ENCODE results near the gene NET1.

Gene NET1

GRCh38 chr10:5476918-5477525, 64.7 kb downstream of the NET1 start:
- no peak for TF ChIP-seq ZBTB7A (IDR thresholded peaks at IDR 0.05; ENCODE audit: low read depth)
- no peak for TF ChIP-seq CREB1 (IDR thresholded peaks at IDR 0.05; ENCODE audit: low read depth)
- no peak for TF ChIP-seq EP300 (IDR thresholded peaks at IDR 0.05; ENCODE audit: borderline replicate concordance)
- TF ChIP-seq TCF12 (IDR thresholded peaks at IDR 0.05; ENCODE audit: low read depth), result no peak
- TF ChIP-seq, protein P1, sequence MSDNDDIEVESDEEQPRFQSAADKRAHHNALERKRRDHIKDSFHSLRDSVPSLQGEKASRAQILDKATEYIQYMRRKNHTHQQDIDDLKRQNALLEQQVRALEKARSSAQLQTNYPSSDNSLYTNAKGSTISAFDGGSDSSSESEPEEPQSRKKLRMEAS (IDR thresholded peaks at IDR 0.05), result no peak
- TF ChIP-seq, protein P2, sequence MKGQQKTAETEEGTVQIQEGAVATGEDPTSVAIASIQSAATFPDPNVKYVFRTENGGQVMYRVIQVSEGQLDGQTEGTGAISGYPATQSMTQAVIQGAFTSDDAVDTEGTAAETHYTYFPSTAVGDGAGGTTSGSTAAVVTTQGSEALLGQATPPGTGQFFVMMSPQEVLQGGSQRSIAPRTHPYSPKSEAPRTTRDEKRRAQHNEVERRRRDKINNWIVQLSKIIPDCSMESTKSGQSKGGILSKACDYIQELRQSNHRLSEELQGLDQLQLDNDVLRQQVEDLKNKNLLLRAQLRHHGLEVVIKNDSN (IDR thresholded peaks at IDR 0.05), result no peak
- no peak for TF ChIP-seq EGR1 (IDR thresholded peaks at IDR 0.05)
- TF ChIP-seq FOXM1 (IDR thresholded peaks at IDR 0.05; ENCODE audit: borderline replicate concordance, low read depth), result no peak
- no peak for TF ChIP-seq CEBPB (IDR thresholded peaks at IDR 0.05)
- no peak for TF ChIP-seq RAD21 (IDR thresholded peaks at IDR 0.05; ENCODE audit: low read depth)
- TF ChIP-seq TAF1 (IDR thresholded peaks at IDR 0.05; ENCODE audit: low read depth), result no peak
- no peak for TF ChIP-seq TEAD4 (IDR thresholded peaks at IDR 0.05)
- TF ChIP-seq, protein P3, sequence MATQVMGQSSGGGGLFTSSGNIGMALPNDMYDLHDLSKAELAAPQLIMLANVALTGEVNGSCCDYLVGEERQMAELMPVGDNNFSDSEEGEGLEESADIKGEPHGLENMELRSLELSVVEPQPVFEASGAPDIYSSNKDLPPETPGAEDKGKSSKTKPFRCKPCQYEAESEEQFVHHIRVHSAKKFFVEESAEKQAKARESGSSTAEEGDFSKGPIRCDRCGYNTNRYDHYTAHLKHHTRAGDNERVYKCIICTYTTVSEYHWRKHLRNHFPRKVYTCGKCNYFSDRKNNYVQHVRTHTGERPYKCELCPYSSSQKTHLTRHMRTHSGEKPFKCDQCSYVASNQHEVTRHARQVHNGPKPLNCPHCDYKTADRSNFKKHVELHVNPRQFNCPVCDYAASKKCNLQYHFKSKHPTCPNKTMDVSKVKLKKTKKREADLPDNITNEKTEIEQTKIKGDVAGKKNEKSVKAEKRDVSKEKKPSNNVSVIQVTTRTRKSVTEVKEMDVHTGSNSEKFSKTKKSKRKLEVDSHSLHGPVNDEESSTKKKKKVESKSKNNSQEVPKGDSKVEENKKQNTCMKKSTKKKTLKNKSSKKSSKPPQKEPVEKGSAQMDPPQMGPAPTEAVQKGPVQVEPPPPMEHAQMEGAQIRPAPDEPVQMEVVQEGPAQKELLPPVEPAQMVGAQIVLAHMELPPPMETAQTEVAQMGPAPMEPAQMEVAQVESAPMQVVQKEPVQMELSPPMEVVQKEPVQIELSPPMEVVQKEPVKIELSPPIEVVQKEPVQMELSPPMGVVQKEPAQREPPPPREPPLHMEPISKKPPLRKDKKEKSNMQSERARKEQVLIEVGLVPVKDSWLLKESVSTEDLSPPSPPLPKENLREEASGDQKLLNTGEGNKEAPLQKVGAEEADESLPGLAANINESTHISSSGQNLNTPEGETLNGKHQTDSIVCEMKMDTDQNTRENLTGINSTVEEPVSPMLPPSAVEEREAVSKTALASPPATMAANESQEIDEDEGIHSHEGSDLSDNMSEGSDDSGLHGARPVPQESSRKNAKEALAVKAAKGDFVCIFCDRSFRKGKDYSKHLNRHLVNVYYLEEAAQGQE (IDR thresholded peaks at IDR 0.05; ENCODE audit: low read depth), result no peak
- TF ChIP-seq YY1 (IDR thresholded peaks at IDR 0.05; ENCODE audit: low read depth), result no peak
- no peak for TF ChIP-seq NFIC (IDR thresholded peaks at IDR 0.05)

DNA sequence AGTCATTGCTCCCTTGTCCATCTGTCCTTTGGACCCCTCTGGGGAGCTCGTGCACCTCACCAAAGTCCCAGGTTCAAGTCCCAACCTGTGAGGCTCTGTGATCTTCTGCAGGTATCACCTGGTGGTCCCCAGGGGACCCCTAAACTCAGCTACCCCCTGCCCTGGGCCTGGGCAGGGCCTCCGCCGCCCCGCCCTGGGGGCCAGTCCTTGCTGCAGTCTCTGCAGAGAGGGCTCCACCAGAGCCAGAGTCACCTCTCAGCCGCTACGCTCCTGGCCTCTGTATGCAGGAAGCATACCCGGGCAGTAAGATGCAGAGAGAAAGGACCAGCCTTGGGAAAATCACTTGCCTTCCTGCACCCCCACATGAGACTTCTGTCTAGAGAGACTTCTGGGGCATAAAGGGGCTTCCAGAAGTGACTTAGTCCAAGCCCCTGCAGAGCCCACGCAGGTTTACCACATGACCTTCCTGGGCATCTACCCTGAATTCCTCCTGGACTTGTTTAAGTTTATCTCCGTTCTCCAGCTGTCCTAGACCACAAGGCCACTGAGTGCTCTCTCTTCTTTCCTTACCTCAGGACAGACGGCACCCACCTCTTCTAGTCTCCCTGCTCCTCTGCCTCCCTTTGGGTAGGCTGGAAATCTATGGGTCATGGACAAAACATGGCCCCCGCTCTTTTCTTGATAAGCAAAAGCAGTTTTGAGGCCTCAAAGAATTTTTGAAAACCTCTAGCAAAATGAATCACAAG, 65.8 kb downstream of the NET1 start:
- TF ChIP-seq YY1 (IDR thresholded peaks at IDR 0.05; ENCODE audit: low read depth) (no peak), CREB1 (IDR thresholded peaks at IDR 0.05; ENCODE audit: low read depth) (no peak)
- TF ChIP-seq, protein P2 (IDR thresholded peaks at IDR 0.05), result no peak

GRCh38 chr10:5478694-5479305, 66.4 kb downstream of the NET1 start:
- no peak for TF ChIP-seq TCF12 (IDR thresholded peaks at IDR 0.05; ENCODE audit: low read depth)
- no peak for TF ChIP-seq YY1 (IDR thresholded peaks at IDR 0.05; ENCODE audit: low read depth)

- TF ChIP-seq, protein P1 (IDR thresholded peaks at IDR 0.05), result no peak
- no peak for TF ChIP-seq CEBPB (IDR thresholded peaks at IDR 0.05)
- TF ChIP-seq, protein P3 (IDR thresholded peaks at IDR 0.05; ENCODE audit: low read depth), result no peak
- TF ChIP-seq YY1 (IDR thresholded peaks at IDR 0.05; ENCODE audit: low read depth), result no peak
- no peak for TF ChIP-seq EGR1 (IDR thresholded peaks at IDR 0.05)
- no peak for TF ChIP-seq FOXM1 (IDR thresholded peaks at IDR 0.05; ENCODE audit: borderline replicate concordance, low read depth)
- TF ChIP-seq NFIC (IDR thresholded peaks at IDR 0.05), result no peak
- no peak for TF ChIP-seq TEAD4 (IDR thresholded peaks at IDR 0.05)
- no peak for TF ChIP-seq ZBTB7A (IDR thresholded peaks at IDR 0.05; ENCODE audit: low read depth)
- TF ChIP-seq, protein P2 (IDR thresholded peaks at IDR 0.05), result no peak
- no peak for TF ChIP-seq CREB1 (IDR thresholded peaks at IDR 0.05; ENCODE audit: low read depth)
- TF ChIP-seq TAF1 (IDR thresholded peaks at IDR 0.05; ENCODE audit: low read depth), result no peak
- TF ChIP-seq RAD21 (IDR thresholded peaks at IDR 0.05; ENCODE audit: low read depth), result no peak
- no peak for TF ChIP-seq EP300 (IDR thresholded peaks at IDR 0.05; ENCODE audit: borderline replicate concordance)
- no peak for TF ChIP-seq TCF12 (IDR thresholded peaks at IDR 0.05; ENCODE audit: low read depth)
Observed at GRCh38 chr10:5479481-5480161, 67.3 kb downstream of the NET1 start.
